ENCODE measurements around the gene PAX2. TPM values are rescaled to one million over a fixed set of nuclear protein-coding genes. Genes with fewer than 3 reads are reported as not detected.

Gene PAX2
- total RNA-seq, 1 experiment from 2014 or later = not detected

DNA sequence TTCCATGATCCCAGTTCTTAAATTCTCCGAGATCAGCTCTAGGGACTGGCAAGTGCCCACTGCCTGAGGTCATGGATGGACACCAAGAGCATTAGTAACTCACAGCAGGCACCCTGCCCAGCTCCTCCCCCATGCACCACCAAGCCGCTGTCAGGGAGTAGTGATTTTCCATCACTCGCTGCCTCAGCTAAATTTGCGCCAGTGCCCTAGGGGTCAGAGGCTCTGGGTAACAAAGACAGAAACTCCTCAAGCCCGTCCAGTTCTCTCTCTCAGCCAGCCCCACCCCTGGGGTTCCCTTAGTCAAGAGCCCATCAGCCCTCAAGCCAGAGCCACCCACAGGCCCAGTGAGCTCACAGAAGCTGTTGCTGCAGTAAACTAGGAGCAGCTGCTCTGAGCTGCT lies 30.0 kb downstream of the PAX2 start:
- intact Hi-C loops (cut with micrococcal nuclease; ENCODE audit: unreplicated experiment) = no loop called here
- H3F3A ChIP-seq (ENCODE audit: insufficient read depth, low read depth) = no peaks in the 10 kb centered on the region
- H3K4me2 ChIP-seq = no peak overlapping the region
- H3K4me1 ChIP-seq (replicated peaks; ENCODE audit: insufficient read depth) = no peaks in the 10 kb centered on the region
- H4K20me1 ChIP-seq (ENCODE audit: insufficient read depth) = no peaks in the 10 kb centered on the region
- ChIA-PET POLR2A (ENCODE audit: unreplicated experiment) (no interaction called here), CTCF (no interaction called here)
- H3K27me3 ChIP-seq (ENCODE audit: insufficient read depth, low read depth) = peaks cover 82% of the 10 kb centered on the region
- no peak overlapping the region for H3K27ac ChIP-seq
- H3K79me2 ChIP-seq (ENCODE audit: low read depth) = no peaks in the 10 kb centered on the region
- TF ChIP-seq EZH2 (IDR thresholded peaks at IDR 0.05; ENCODE audit: low read depth) (no peak), CTCF (conservative IDR thresholded peaks at IDR 0.05) (no peak)
- H2AFZ ChIP-seq = no peak overlapping the region
- no peaks in the 10 kb centered on the region for H3K36me3 ChIP-seq (ENCODE audit: low read depth)
- no peak for DNase-seq
- no peak overlapping the region for H3K4me3 ChIP-seq
- no TSS peak for BruUV-seq (replicated peaks)
- no peaks in the 10 kb centered on the region for H3K9me2 ChIP-seq (ENCODE audit: insufficient read depth)
- no peaks in the 10 kb centered on the region for H3K9me3 ChIP-seq (ENCODE audit: insufficient read depth, low read depth)

DNA sequence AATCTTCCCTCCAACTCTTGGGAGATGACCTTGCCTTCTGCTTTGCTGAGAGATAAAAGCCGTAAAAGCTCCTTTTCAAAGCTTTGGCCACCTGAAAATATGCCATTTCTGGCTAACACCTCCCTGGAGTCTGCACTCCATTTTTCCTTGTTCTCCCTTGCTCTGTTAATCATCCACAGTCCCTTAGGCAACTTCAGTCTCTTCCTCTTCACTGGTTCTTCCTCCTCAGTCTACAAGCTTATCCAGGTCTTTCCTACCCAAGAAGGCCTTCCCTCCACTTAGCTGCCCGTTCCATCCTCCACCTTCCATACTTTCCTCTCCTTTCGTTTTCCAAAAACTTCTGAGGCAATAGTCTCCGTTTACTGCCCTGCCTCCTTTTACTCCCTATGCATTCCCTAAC lies 30.5 kb downstream of the PAX2 start:
- Histone ChIP-seq H3K4me2 (no peak overlapping the region), H2AFZ (no peak overlapping the region), H3F3A (ENCODE audit: insufficient read depth, low read depth) (no peaks in the 10 kb centered on the region), H3K4me1 (replicated peaks; ENCODE audit: insufficient read depth) (no peaks in the 10 kb centered on the region), H3K9me3 (ENCODE audit: insufficient read depth, low read depth) (no peaks in the 10 kb centered on the region), H3K4me3 (no peak overlapping the region), H3K36me3 (ENCODE audit: low read depth) (no peaks in the 10 kb centered on the region), H3K9me2 (ENCODE audit: insufficient read depth) (no peaks in the 10 kb centered on the region), H3K79me2 (ENCODE audit: low read depth) (no peaks in the 10 kb centered on the region), H3K27me3 (ENCODE audit: insufficient read depth, low read depth) (peaks cover 84% of the 10 kb centered on the region), H3K27ac (no peak overlapping the region), H4K20me1 (ENCODE audit: insufficient read depth) (no peaks in the 10 kb centered on the region)
- no peak for DNase-seq
- BruUV-seq (replicated peaks) = no TSS peak
- intact Hi-C loops (cut with micrococcal nuclease; ENCODE audit: unreplicated experiment) = no loop called here
- TF ChIP-seq EZH2 (IDR thresholded peaks at IDR 0.05; ENCODE audit: low read depth) (no peak), CTCF (conservative IDR thresholded peaks at IDR 0.05) (no peak)
- ChIA-PET POLR2A (ENCODE audit: unreplicated experiment) (no interaction called here), CTCF (no interaction called here)

DNA sequence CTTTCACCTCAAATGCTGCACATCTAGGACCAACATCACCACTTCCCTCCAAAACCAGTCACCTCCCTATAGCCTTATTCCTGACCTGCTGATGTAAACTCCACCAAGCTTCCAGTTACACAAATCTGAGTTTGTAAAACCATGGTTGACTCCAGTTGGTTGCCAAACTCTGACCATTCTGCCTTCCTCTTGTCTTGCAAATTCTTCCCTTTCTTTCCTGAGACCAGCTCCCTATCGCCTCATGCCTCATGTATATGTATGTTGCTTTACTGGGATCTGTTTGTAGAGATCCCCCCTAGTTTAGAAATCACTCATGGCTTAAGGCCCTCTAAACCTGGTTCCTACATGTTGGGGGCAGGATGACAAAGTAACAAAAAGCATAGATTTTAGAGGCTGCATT lies 31.3 kb downstream of the PAX2 start:
- no TSS peak for BruUV-seq (replicated peaks)
- Histone ChIP-seq H3K79me2 (ENCODE audit: low read depth) (no peaks in the 10 kb centered on the region), H3K4me1 (replicated peaks; ENCODE audit: insufficient read depth) (no peaks in the 10 kb centered on the region), H3K4me3 (no peak overlapping the region), H3K27me3 (ENCODE audit: insufficient read depth, low read depth) (peaks cover 87% of the 10 kb centered on the region), H3K4me2 (no peak overlapping the region), H3K27ac (no peak overlapping the region), H3K9me3 (ENCODE audit: insufficient read depth, low read depth) (no peaks in the 10 kb centered on the region), H3K36me3 (ENCODE audit: low read depth) (no peaks in the 10 kb centered on the region), H3K9me2 (ENCODE audit: insufficient read depth) (no peaks in the 10 kb centered on the region), H3F3A (ENCODE audit: insufficient read depth, low read depth) (no peaks in the 10 kb centered on the region), H2AFZ (no peak overlapping the region), H4K20me1 (ENCODE audit: insufficient read depth) (no peaks in the 10 kb centered on the region)
- DNase-seq = no peak
- ChIA-PET POLR2A (ENCODE audit: unreplicated experiment) (no interaction called here), CTCF (no interaction called here)
- TF ChIP-seq CTCF (conservative IDR thresholded peaks at IDR 0.05) (no peak), EZH2 (IDR thresholded peaks at IDR 0.05; ENCODE audit: low read depth) (no peak)
- intact Hi-C loops (cut with micrococcal nuclease; ENCODE audit: unreplicated experiment) = no loop called here

Data from PC-9 (cell line).